PC-3 (cell line): ENCODE data around the gene OR2T1.
"Not testable (repeated sequence)": the region's sequence is repeated elsewhere in the genome, so short reads cannot be mapped to it uniquely, and the experiment has no call there.

Experiments used
- EZH2 ChIP-seq: fragments of 300-600 bp; sonication (generic); IDR thresholded peaks from one replicate; pipeline ENCODE4 v1.6.1; 2017; ENCODE audit warnings: antibody characterized with exemption, mild to moderate bottlenecking, low read length; ENCODE audit not compliant: unreplicated experiment
- EZH2phosphoT487 ChIP-seq: fragments of 300-600 bp; sonication (generic); IDR thresholded peaks from 2 replicates; pipeline ENCODE4 v1.6.1; 2018; ENCODE audit warnings: mild to moderate bottlenecking, antibody characterized with exemption, low read length, borderline replicate concordance
- TF ChIP-seq, protein P1 (sequence below): fragments of 300-600 bp; sonication (generic); conservative IDR thresholded peaks from 2 replicates; pipeline ENCODE4 v1.5.1; 2017; ENCODE audit warnings: antibody characterized with exemption, low read depth, mild to moderate bottlenecking, low read length

- TF ChIP-seq, protein P1, sequence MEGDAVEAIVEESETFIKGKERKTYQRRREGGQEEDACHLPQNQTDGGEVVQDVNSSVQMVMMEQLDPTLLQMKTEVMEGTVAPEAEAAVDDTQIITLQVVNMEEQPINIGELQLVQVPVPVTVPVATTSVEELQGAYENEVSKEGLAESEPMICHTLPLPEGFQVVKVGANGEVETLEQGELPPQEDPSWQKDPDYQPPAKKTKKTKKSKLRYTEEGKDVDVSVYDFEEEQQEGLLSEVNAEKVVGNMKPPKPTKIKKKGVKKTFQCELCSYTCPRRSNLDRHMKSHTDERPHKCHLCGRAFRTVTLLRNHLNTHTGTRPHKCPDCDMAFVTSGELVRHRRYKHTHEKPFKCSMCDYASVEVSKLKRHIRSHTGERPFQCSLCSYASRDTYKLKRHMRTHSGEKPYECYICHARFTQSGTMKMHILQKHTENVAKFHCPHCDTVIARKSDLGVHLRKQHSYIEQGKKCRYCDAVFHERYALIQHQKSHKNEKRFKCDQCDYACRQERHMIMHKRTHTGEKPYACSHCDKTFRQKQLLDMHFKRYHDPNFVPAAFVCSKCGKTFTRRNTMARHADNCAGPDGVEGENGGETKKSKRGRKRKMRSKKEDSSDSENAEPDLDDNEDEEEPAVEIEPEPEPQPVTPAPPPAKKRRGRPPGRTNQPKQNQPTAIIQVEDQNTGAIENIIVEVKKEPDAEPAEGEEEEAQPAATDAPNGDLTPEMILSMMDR, result not testable (repeated sequence)
- TF ChIP-seq EZH2phosphoT487, EZH2: not testable (repeated sequence)
Measured at GRCh38 chr1:248438668-248439067, 35.8 kb downstream of the OR2T1 start.
